Endometrial microvascular endothelial cells (primary cell): ENCODE results near the gene ZFAND2A. TPM values are rescaled to one million over a fixed set of nuclear protein-coding genes. Genes with fewer than 3 reads are reported as not detected.
"Not testable (repeated sequence)": the region's sequence is repeated elsewhere in the genome, so short reads cannot be mapped to it uniquely, and the experiment has no call there.

ENCODE experiments used
- in situ Hi-C: cut with HindIII; loops from 2 replicates; pipeline ENCODE4 v1.10.0; 2017; ENCODE audit warnings: low sequenced_read_pairs, low pct_unique_long_range_greater_than_20kb; ENCODE audit errors: inconsistent ontology term
- total RNA-seq: library from RNA; depleted of rRNA; stranded (reverse); fragments of >200 nt; gene quantifications from one replicate; pipeline ENCODE4 v1.2.3, GENCODE V29; 2015; ENCODE audit errors: inconsistent ontology term

Gene ZFAND2A
- total RNA-seq, 1 donor from 2014 or later: 37.4 TPM

GRCh38 chr7:1176891-1177373 is 16.9 kb upstream of the ZFAND2A start:
- in situ Hi-C loops: no loop called here

- in situ Hi-C loops: no loop called here
Observed at GRCh38 chr7:1175967-1176851, 16.2 kb upstream of the ZFAND2A start.

GRCh38 chr7:1175597-1175966 is 15.6 kb upstream of the ZFAND2A start:
- in situ Hi-C loops: no loop called here

- in situ Hi-C loops: no loop called here
Observed at GRCh38 chr7:1174881-1175596, 15.0 kb upstream of the ZFAND2A start.

GRCh38 chr7:1174002-1174401 is 14.0 kb upstream of the ZFAND2A start:
- in situ Hi-C loops: no loop called here

GRCh38 chr7:1172666-1173523 is 12.9 kb upstream of the ZFAND2A start:
- in situ Hi-C loops: no loop called here

GRCh38 chr7:1171516-1171915 is 11.5 kb upstream of the ZFAND2A start:
- in situ Hi-C loops: not testable (repeated sequence)

GRCh38 chr7:1170741-1171501 is 10.9 kb upstream of the ZFAND2A start:
- in situ Hi-C loops: no loop called here

- in situ Hi-C loops: no loop called here
Observed at GRCh38 chr7:1169409-1170368, 9.7 kb upstream of the ZFAND2A start.

GRCh38 chr7:1168422-1168821 is 8.4 kb upstream of the ZFAND2A start:
- in situ Hi-C loops: no loop called here

GRCh38 chr7:1164436-1164835 is 4.4 kb upstream of the ZFAND2A start:
- in situ Hi-C loops: no loop called here

- in situ Hi-C loops: no loop called here
Observed at GRCh38 chr7:1163121-1163520, 3.1 kb upstream of the ZFAND2A start.

- in situ Hi-C loops: no loop called here
Observed at GRCh38 chr7:1160670-1161021, 650 bp upstream of the ZFAND2A start.

- in situ Hi-C loops: not testable (repeated sequence)
Observed at GRCh38 chr7:1159231-1159630, 765 bp downstream of the ZFAND2A start.

- in situ Hi-C loops: no loop called here
Observed at GRCh38 chr7:1158203-1159126, 1.5 kb downstream of the ZFAND2A start.

GRCh38 chr7:1156782-1157535 is 3.0 kb downstream of the ZFAND2A start:
- in situ Hi-C loops: no loop called here
